ENCODE results near the gene STK32B.

Gene STK32B

DNA sequence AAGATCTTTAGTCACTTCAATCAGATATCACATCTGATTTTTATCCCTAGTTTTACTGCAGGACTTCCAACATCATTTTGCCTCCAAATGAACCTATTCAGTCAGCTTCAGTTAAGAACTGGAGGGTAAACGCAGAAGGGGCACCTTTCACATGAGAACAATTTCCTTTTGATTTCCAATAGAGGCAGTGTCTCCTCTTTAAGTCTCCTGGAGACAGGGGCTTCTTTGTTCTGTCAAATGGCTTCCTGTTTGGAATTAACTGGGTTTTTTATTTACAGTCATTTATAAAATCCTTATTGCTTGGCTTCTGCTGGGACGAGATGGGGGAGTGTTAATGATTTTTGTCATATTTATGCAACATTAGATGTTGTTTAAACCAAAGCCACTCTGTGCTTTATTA, 164.0 kb downstream of the STK32B start:
- DNase-seq (ENCODE audit: low read depth) = no peak
- TF ChIP-seq, protein P1, sequence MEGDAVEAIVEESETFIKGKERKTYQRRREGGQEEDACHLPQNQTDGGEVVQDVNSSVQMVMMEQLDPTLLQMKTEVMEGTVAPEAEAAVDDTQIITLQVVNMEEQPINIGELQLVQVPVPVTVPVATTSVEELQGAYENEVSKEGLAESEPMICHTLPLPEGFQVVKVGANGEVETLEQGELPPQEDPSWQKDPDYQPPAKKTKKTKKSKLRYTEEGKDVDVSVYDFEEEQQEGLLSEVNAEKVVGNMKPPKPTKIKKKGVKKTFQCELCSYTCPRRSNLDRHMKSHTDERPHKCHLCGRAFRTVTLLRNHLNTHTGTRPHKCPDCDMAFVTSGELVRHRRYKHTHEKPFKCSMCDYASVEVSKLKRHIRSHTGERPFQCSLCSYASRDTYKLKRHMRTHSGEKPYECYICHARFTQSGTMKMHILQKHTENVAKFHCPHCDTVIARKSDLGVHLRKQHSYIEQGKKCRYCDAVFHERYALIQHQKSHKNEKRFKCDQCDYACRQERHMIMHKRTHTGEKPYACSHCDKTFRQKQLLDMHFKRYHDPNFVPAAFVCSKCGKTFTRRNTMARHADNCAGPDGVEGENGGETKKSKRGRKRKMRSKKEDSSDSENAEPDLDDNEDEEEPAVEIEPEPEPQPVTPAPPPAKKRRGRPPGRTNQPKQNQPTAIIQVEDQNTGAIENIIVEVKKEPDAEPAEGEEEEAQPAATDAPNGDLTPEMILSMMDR (IDR thresholded peaks at IDR 0.05; ENCODE audit: low read depth, low read length, missing control alignments) = no peak
- H3K4me3 ChIP-seq (ENCODE audit: low read depth, low read length) = no peak overlapping the region
- in situ Hi-C loops (cut with HindIII; ENCODE audit: low sequenced_read_pairs) = no loop called here

DNA sequence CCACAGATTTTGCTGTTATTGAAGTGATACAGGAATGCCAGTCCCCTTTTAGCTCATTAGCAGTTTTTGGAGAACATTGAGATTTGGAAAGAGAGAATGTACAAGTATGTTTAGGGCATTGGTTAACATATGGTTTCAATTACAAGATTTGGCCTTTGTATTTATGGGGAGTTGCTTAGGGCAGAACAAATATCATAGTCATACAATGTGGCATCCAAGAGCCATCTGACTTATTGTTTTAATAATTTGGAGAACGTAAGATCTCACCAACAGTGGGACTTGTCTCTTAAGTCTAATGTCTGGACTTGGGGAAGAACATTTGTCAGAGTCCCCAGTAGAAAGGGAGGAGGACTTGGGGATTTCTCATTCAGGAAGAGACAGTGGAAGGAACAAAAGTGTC, 166.1 kb downstream of the STK32B start:
- H3K4me3 ChIP-seq (ENCODE audit: low read depth, low read length) = no peak overlapping the region
- no peak for DNase-seq (ENCODE audit: low read depth)
- TF ChIP-seq, protein P1 (IDR thresholded peaks at IDR 0.05; ENCODE audit: low read depth, low read length, missing control alignments) = no peak
- in situ Hi-C loops (cut with HindIII; ENCODE audit: low sequenced_read_pairs) = no loop called here

DNA sequence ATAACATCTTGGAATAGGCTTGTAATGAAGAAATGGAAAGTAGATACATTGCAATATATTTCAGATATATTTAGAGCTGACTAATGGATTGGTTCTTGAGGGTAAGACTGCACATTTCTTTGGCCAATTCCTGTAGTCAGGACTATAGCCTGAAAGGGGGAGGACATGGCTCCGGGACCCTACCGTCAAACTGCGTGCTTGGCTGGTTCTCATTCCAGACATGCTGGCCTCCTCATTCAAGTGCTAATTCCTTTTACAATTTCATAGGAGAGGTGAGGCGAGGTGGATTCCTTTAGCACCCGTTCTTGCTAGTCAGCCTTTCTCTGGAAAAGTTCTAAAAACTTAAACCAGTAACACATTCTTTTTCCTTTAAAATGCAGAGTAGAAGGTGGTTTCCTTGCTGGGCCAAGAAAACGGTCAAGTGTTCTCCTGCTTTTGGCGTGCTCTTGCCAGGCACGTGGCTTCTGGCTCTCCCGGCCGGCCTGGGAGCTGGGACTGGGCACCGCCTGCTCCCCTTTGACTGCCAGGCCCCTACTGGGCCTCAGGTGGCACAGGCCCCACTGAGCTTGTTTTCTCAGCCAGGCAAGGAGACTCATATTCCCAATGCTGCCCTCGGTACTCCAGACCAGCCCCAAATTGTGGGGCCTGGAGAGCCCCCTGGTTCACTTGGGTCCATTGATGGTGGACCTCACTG, 167.2 kb downstream of the STK32B start:
- TF ChIP-seq, protein P1 (IDR thresholded peaks at IDR 0.05; ENCODE audit: low read depth, low read length, missing control alignments) = no peak
- in situ Hi-C loops (cut with HindIII; ENCODE audit: low sequenced_read_pairs) = no loop called here
- DNase-seq (ENCODE audit: low read depth) = no peak
- H3K4me3 ChIP-seq (ENCODE audit: low read depth, low read length) = no peak overlapping the region

GRCh38 chr4:5220028-5220427, 168.7 kb downstream of the STK32B start:
- no peak for DNase-seq (ENCODE audit: low read depth)
- in situ Hi-C loops (cut with HindIII; ENCODE audit: low sequenced_read_pairs) = no loop called here
- no peak overlapping the region for H3K4me3 ChIP-seq (ENCODE audit: low read depth, low read length)
- TF ChIP-seq, protein P1 (IDR thresholded peaks at IDR 0.05; ENCODE audit: low read depth, low read length, missing control alignments) = no peak

- TF ChIP-seq, protein P1 (IDR thresholded peaks at IDR 0.05; ENCODE audit: low read depth, low read length, missing control alignments) = no peak
- in situ Hi-C loops (cut with HindIII; ENCODE audit: low sequenced_read_pairs) = no loop called here
- DNase-seq (ENCODE audit: low read depth) = no peak
Measured at GRCh38 chr4:5222047-5222446, 170.8 kb downstream of the STK32B start.

DNA sequence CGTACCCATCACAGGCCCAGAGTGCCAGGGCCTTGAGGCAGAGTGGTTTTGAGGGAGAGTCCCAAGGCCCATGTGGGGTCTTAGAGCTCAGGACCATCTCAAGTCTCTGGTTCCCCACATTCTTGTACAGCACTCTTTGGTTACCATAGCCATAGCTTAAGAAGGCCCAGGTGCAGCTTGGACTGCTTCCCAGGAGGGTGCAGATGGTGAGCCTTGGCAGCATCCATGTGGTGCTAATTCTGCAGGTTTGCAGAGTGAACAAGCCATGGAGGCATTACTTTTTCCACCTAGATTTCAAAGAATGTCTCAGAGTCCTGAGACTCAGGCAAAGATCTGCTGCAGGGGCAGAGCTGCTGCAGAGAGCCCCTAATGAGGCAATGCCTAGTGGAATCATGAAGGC, 171.7 kb downstream of the STK32B start:
- in situ Hi-C loops (cut with HindIII; ENCODE audit: low sequenced_read_pairs) = no loop called here

More at GRCh38 chr4:5222047-5222446, 170.8 kb downstream of the STK32B start:
- H3K4me3 ChIP-seq (ENCODE audit: low read depth, low read length) = no peak overlapping the region

More for the DNA sequence above, 171.7 kb downstream of the STK32B start:
- TF ChIP-seq, protein P1 (IDR thresholded peaks at IDR 0.05; ENCODE audit: low read depth, low read length, missing control alignments) = no peak
- H3K4me3 ChIP-seq (ENCODE audit: low read depth, low read length) = no peak overlapping the region
- DNase-seq (ENCODE audit: low read depth) = no peak

All from astrocyte of the cerebellum (primary cell).